ENCODE measurements around the gene CAMTA1. TPM values are rescaled to one million over a fixed set of nuclear protein-coding genes. Genes with fewer than 3 reads are reported as not detected.

CAMTA1 gene
- total and polyA plus RNA-seq, 2 experiments from 2014 or later, result 89.0 to 145 TPM

DNA sequence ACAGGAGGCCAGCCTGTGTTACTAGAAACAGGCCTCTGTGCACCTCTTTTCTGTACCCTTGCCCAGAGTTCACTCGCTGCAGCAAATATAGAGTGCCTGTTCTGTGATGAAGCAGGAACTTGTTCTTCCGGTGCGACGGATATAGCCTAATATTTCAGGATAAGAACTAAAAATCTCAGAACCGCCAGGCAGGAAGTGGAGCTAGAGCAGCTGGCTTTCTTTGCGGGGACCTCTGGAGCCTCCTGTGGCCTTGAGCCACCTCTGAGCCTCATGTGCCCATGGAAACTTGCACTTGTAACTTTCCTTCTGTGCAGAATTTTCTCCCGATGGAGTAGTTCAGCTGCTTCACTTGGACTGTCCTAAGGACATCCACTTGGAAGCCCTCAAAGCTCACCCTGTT, 941.4 kb downstream of the CAMTA1 start:
- WGBS (ENCODE audit: low lambda C conversion rate, missing lambda C conversion rate), result 86% methylated on average over 7 of the region's 7 CpGs
- TF ChIP-seq, protein P1, sequence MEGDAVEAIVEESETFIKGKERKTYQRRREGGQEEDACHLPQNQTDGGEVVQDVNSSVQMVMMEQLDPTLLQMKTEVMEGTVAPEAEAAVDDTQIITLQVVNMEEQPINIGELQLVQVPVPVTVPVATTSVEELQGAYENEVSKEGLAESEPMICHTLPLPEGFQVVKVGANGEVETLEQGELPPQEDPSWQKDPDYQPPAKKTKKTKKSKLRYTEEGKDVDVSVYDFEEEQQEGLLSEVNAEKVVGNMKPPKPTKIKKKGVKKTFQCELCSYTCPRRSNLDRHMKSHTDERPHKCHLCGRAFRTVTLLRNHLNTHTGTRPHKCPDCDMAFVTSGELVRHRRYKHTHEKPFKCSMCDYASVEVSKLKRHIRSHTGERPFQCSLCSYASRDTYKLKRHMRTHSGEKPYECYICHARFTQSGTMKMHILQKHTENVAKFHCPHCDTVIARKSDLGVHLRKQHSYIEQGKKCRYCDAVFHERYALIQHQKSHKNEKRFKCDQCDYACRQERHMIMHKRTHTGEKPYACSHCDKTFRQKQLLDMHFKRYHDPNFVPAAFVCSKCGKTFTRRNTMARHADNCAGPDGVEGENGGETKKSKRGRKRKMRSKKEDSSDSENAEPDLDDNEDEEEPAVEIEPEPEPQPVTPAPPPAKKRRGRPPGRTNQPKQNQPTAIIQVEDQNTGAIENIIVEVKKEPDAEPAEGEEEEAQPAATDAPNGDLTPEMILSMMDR (IDR thresholded peaks at IDR 0.05; ENCODE audit: poor library complexity), result no peak
- TF ChIP-seq EZH2phosphoT487 (IDR thresholded peaks at IDR 0.05; ENCODE audit: low read depth, severe bottlenecking, unreplicated experiment) (no peak), EZH2 (IDR thresholded peaks at IDR 0.05; ENCODE audit: borderline replicate concordance) (no peak)
- Histone ChIP-seq H3K4me3 (no peak overlapping the region), H4K20me1 (ENCODE audit: insufficient read depth, poor library complexity, severe bottlenecking) (no peaks in the 10 kb centered on the region), H2AFZ (no peak overlapping the region), H3K9me2 (replicated peaks; ENCODE audit: insufficient read depth) (no peaks in the 10 kb centered on the region), H3K36me3 (replicated peaks; ENCODE audit: insufficient read depth, low read depth) (no peaks in the 10 kb centered on the region), H3K27me3 (no peaks in the 10 kb centered on the region), H3K4me1 (ENCODE audit: insufficient read depth) (no peaks in the 10 kb centered on the region), H3K27ac (no peak overlapping the region), H3K4me2 (no peak overlapping the region), H3K9me3 (ENCODE audit: low read depth) (no peaks in the 10 kb centered on the region), H3K79me2 (no peaks in the 10 kb centered on the region)
- no peak for DNase-seq (ENCODE audit: low spot score)

DNA sequence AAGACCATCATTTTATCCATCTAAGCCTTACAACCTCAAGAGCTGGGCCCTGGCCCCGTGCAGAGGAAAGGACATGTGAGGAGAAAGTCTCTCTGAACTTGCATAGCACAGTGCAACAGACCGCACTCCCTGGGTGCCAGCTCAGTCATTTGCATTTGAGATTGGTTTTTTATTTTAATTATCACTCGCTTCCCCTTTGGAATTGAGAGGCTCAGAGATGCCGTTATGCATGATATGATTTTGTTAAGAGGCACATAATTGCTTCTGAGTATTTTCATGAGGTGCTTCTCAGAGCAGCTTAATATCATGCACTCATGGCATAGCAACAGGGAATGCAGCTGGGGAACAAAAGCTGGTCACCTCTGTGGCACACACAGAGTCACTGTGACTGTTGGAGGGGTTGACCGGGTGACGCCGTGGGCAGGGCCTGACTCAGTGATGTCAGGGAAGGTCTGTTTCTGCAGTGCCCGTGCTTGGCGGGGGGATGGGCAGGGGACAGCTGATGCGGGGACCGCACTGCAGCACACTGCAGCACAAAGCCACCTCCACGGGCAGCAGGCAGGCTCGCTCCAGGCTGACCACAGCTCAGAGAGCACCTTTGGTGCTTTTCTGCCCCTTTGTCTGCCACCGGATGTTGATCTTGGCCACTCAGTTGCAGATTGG, 942.7 kb downstream of the CAMTA1 start:
- 89% methylated on average over 14 of the region's 14 CpGs for WGBS (ENCODE audit: low lambda C conversion rate, missing lambda C conversion rate)
- no peak overlapping the region for H3K27ac ChIP-seq
- H3K9me3 ChIP-seq (ENCODE audit: low read depth), result no peaks in the 10 kb centered on the region
- H3K9me2 ChIP-seq (replicated peaks; ENCODE audit: insufficient read depth), result no peaks in the 10 kb centered on the region
- TF ChIP-seq EZH2phosphoT487 (IDR thresholded peaks at IDR 0.05; ENCODE audit: low read depth, severe bottlenecking, unreplicated experiment), result no peak
- TF ChIP-seq, protein P1 (IDR thresholded peaks at IDR 0.05; ENCODE audit: poor library complexity), result no peak
- TF ChIP-seq EZH2 (IDR thresholded peaks at IDR 0.05; ENCODE audit: borderline replicate concordance), result no peak
- no peak overlapping the region for H2AFZ ChIP-seq
- no peaks in the 10 kb centered on the region for H4K20me1 ChIP-seq (ENCODE audit: insufficient read depth, poor library complexity, severe bottlenecking)
- no peaks in the 10 kb centered on the region for H3K4me1 ChIP-seq (ENCODE audit: insufficient read depth)
- no peaks in the 10 kb centered on the region for H3K27me3 ChIP-seq
- no peak overlapping the region for H3K4me2 ChIP-seq
- H3K36me3 ChIP-seq (replicated peaks; ENCODE audit: insufficient read depth, low read depth), result no peaks in the 10 kb centered on the region
- no peak overlapping the region for H3K4me3 ChIP-seq
- DNase-seq (ENCODE audit: low spot score), result no peak
- H3K79me2 ChIP-seq, result no peaks in the 10 kb centered on the region

DNA sequence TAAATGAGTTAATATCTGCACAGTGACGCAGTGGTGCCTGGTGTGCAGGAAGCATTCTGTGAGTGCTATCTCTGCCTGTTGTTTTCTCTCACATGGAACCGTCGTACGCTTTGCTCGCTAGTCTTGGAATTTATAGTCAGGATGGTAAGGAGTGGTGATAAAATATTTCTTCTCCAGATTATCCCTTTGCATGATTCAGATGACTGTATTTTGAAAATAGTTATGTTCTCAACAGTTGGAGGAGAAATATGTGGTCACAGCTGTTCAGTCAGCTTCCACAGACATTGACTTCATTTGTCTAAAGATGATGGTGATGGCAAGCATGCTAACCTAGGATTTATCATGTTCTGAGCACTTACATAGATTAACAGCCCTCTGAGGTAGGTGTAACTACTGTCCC, 944.5 kb downstream of the CAMTA1 start:
- Histone ChIP-seq H3K4me1 (ENCODE audit: insufficient read depth) (no peaks in the 10 kb centered on the region), H3K9me3 (ENCODE audit: low read depth) (no peaks in the 10 kb centered on the region), H3K36me3 (replicated peaks; ENCODE audit: insufficient read depth, low read depth) (no peaks in the 10 kb centered on the region), H3K27ac (no peak overlapping the region), H4K20me1 (ENCODE audit: insufficient read depth, poor library complexity, severe bottlenecking) (no peaks in the 10 kb centered on the region), H3K79me2 (no peaks in the 10 kb centered on the region), H2AFZ (no peak overlapping the region), H3K27me3 (no peaks in the 10 kb centered on the region), H3K4me2 (no peak overlapping the region), H3K9me2 (replicated peaks; ENCODE audit: insufficient read depth) (no peaks in the 10 kb centered on the region), H3K4me3 (no peak overlapping the region)
- WGBS (ENCODE audit: low lambda C conversion rate, missing lambda C conversion rate), result 93% methylated on average over 5 of the region's 5 CpGs
- TF ChIP-seq EZH2phosphoT487 (IDR thresholded peaks at IDR 0.05; ENCODE audit: low read depth, severe bottlenecking, unreplicated experiment), result no peak
- no peak for TF ChIP-seq EZH2 (IDR thresholded peaks at IDR 0.05; ENCODE audit: borderline replicate concordance)
- DNase-seq (ENCODE audit: low spot score), result no peak

DNA sequence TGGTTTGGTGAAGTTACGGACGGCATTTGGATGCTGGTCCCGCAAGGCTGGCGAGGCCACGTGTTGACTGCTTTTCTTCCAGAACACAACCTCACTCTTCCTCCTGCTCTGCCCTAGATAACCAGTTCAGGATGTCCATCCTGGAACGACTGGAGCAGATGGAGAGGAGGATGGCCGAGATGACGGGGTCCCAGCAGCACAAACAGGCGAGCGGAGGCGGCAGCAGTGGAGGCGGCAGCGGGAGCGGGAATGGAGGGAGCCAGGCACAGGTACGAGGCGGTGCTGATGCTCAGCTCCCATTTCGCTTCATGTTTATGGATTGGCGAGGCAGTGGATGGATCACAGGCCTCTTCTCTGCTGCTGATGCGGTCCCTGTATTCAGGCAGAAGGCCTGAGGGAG, 947.1 kb downstream of the CAMTA1 start:
- no peak for DNase-seq (ENCODE audit: low spot score)
- H3K27ac ChIP-seq, result no peak overlapping the region
- no peak overlapping the region for H3K4me3 ChIP-seq
- WGBS (ENCODE audit: low lambda C conversion rate, missing lambda C conversion rate), result 80% methylated on average over 19 of the region's 19 CpGs
- H3K79me2 ChIP-seq, result no peaks in the 10 kb centered on the region
- no peak for TF ChIP-seq EZH2 (IDR thresholded peaks at IDR 0.05; ENCODE audit: borderline replicate concordance)
- TF ChIP-seq, protein P1 (IDR thresholded peaks at IDR 0.05; ENCODE audit: poor library complexity), result no peak
- TF ChIP-seq EZH2phosphoT487 (IDR thresholded peaks at IDR 0.05; ENCODE audit: low read depth, severe bottlenecking, unreplicated experiment), result no peak
- no peaks in the 10 kb centered on the region for H3K9me3 ChIP-seq (ENCODE audit: low read depth)
- no peaks in the 10 kb centered on the region for H3K4me1 ChIP-seq (ENCODE audit: insufficient read depth)
- no peak overlapping the region for H3K4me2 ChIP-seq
- no peaks in the 10 kb centered on the region for H4K20me1 ChIP-seq (ENCODE audit: insufficient read depth, poor library complexity, severe bottlenecking)
- H2AFZ ChIP-seq, result no peak overlapping the region
- H3K36me3 ChIP-seq (replicated peaks; ENCODE audit: insufficient read depth, low read depth), result no peaks in the 10 kb centered on the region
- no peaks in the 10 kb centered on the region for H3K27me3 ChIP-seq
- H3K9me2 ChIP-seq (replicated peaks; ENCODE audit: insufficient read depth), result no peaks in the 10 kb centered on the region

All from hepatocyte (in vitro differentiated cells).